Mesendoderm (in vitro differentiated cells): ENCODE measurements around the gene DHRS3.
"Not testable (repeated sequence)": the region's sequence is repeated elsewhere in the genome, so short reads cannot be mapped to it uniquely, and the experiment has no call there.

Source experiments
- DNase-seq: peaks from one replicate; pipeline ENCODE4 v3.0.0; 2013
- H2AK5ac ChIP-seq: 2 replicates; pipeline ENCODE4 v1.6.1; 2013; ENCODE audit warnings: low read length, inconsistent platforms
- H2BK120ac ChIP-seq: 2 replicates; pipeline ENCODE4 v1.6.1; 2013; ENCODE audit warnings: low read depth, mild to moderate bottlenecking, low read length, moderate library complexity, mixed read lengths
- H2BK15ac ChIP-seq: replicated peaks from 2 replicates; pipeline ENCODE4 v1.6.1; 2013; ENCODE audit warnings: low read depth, mild to moderate bottlenecking, moderate library complexity
- H2BK5ac ChIP-seq: 2 replicates; pipeline ENCODE4 v1.6.1; 2013; ENCODE audit warnings: low read length, inconsistent platforms
- H3K18ac ChIP-seq: 2 replicates; pipeline ENCODE4 v1.6.1; 2013; ENCODE audit warnings: mild to moderate bottlenecking, low read length, mixed read lengths
- H3K23ac ChIP-seq: one replicate; pipeline ENCODE4 v1.6.1; 2013; ENCODE audit warnings: low read length
- H3K27ac ChIP-seq: 2 replicates; pipeline ENCODE4 v1.5.1; 2013; ENCODE audit warnings: low read depth, mild to moderate bottlenecking, inconsistent platforms, low read length, moderate library complexity
- H3K27me3 ChIP-seq: 2 replicates; pipeline ENCODE4 v1.6.1; 2013; ENCODE audit warnings: low read length, control low read depth, mild to moderate bottlenecking, inconsistent platforms; ENCODE audit not compliant: insufficient read depth, poor library complexity
- H3K36me3 ChIP-seq: 2 replicates; pipeline ENCODE4 v1.6.1; 2013; ENCODE audit warnings: low read length, inconsistent platforms; ENCODE audit not compliant: control insufficient read depth, insufficient read depth
- H3K4ac ChIP-seq: one replicate; pipeline ENCODE4 v1.6.1; 2013; ENCODE audit warnings: low read depth, mild to moderate bottlenecking, low read length, moderate library complexity
- H3K4me1 ChIP-seq: 2 replicates; pipeline ENCODE4 v1.6.1; 2013; ENCODE audit warnings: low read depth, low read length, inconsistent platforms; ENCODE audit not compliant: control insufficient read depth
- H3K4me2 ChIP-seq: 2 replicates; pipeline ENCODE4 v1.6.1; 2013; ENCODE audit warnings: low read length
- H3K4me3 ChIP-seq: 2 replicates; pipeline ENCODE4 v1.5.1; 2013; ENCODE audit warnings: mild to moderate bottlenecking, low read length
- H3K56ac ChIP-seq: one replicate; pipeline ENCODE4 v1.6.1; 2013; ENCODE audit warnings: low read length
- H3K79me1 ChIP-seq: 2 replicates; pipeline ENCODE4 v1.6.1; 2013; ENCODE audit warnings: low read length, inconsistent platforms
- H3K79me2 ChIP-seq: 2 replicates; pipeline ENCODE4 v1.6.1; 2013; ENCODE audit warnings: mild to moderate bottlenecking, low read length; ENCODE audit not compliant: control insufficient read depth, insufficient read depth
- H3K9ac ChIP-seq: 2 replicates; pipeline ENCODE4 v1.6.1; 2013; ENCODE audit warnings: low read length, inconsistent platforms
- H4K5ac ChIP-seq: one replicate; pipeline ENCODE4 v1.6.1; 2013; ENCODE audit warnings: low read length
- H4K8ac ChIP-seq: one replicate; pipeline ENCODE4 v1.6.1; 2013; ENCODE audit warnings: low read depth, mild to moderate bottlenecking, control low read depth, low read length, moderate library complexity
- WGBS: extraction: QIAGEN DNeasy Blood & Tissue Kit; methylation state at CpG from one replicate; pipeline ENCODE4 v1.1.7; 2013; ENCODE audit warnings: low lambda C conversion rate, missing lambda C conversion rate; ENCODE audit not compliant: insufficient coverage; ENCODE audit errors: extremely low coverage; 5-methylcytosine and 5-hydroxymethylcytosine counted together

The DHRS3 gene

DNA sequence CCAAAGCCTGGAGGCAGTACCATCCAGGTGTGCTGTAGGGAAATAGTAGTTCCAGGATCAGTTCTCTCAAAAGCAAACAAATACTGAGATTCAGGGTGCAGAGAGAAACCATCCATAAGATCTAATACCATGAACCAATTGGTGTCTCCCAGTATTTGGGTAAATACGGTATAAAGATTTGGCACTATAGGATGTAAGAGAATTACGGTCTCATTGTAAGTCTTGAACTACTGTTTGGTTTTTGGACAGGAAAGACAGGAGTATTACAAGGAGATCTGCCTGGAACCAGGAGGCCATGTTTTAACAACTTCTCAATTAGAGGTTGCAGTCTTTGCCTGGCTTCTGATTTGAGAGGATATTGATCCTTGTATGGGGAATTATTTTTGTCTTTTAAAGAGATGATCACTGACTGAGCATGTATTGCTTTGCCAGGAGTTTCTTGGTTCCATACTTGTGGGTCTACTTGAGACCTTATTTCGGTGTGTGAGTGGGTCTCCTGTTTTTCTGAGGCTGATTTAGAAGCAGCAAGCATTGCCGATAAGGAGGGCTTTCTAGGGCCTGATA is 36.1 kb upstream of the DHRS3 start:
- no CpG with 5 or more reads among the region's 4 CpGs for WGBS
- H3K4me2 ChIP-seq: no peak overlapping the region
- H3K4me1 ChIP-seq: no peaks in the 10 kb centered on the region
- no peak overlapping the region for H3K9ac ChIP-seq
- no peak overlapping the region for H3K23ac ChIP-seq
- H2BK5ac ChIP-seq: no peak overlapping the region
- no peak overlapping the region for H3K18ac ChIP-seq
- no peak overlapping the region for H3K4ac ChIP-seq
- no peak overlapping the region for H4K8ac ChIP-seq
- H2BK15ac ChIP-seq: no peak overlapping the region
- no peak overlapping the region for H2BK120ac ChIP-seq
- H3K27me3 ChIP-seq: no peaks in the 10 kb centered on the region
- no peak overlapping the region for H3K27ac ChIP-seq
- no peak for DNase-seq
- H3K36me3 ChIP-seq: no peaks in the 10 kb centered on the region
- no peaks in the 10 kb centered on the region for H3K79me2 ChIP-seq
- no peak overlapping the region for H2AK5ac ChIP-seq
- H4K5ac ChIP-seq: no peak overlapping the region
- no peak overlapping the region for H3K56ac ChIP-seq
- H3K79me1 ChIP-seq: no peaks in the 10 kb centered on the region
- no peak overlapping the region for H3K4me3 ChIP-seq

DNA sequence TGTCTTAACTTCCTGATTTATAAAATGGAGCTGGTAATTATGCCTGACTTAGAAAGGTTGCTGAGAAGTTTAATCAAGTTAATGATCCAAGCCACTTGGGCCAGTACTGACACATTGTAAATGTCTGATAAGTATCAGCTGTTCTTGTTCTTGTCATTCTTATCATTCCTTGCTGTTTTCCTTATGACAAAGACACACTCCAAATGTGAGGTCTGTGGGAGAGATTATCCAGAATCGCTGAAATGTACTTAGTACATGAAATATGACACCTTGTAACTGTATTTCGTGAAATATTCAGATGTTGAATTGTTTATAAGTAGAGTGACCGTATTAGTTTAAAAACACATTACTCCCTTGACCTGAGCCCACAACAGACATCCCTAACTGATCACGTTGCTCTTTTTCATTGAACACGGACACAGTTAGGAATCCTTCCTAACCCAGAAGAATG is 32.0 kb upstream of the DHRS3 start:
- H3K4ac ChIP-seq: no peak overlapping the region
- H3K27me3 ChIP-seq: no peaks in the 10 kb centered on the region
- H2BK5ac ChIP-seq: no peak overlapping the region
- no peak overlapping the region for H3K4me3 ChIP-seq
- no peak overlapping the region for H3K56ac ChIP-seq
- no peak overlapping the region for H3K4me2 ChIP-seq
- no peak overlapping the region for H3K9ac ChIP-seq
- no peak overlapping the region for H2AK5ac ChIP-seq
- no peak overlapping the region for H2BK120ac ChIP-seq
- H4K5ac ChIP-seq: no peak overlapping the region
- DNase-seq: no peak
- H3K23ac ChIP-seq: no peak overlapping the region
- no peaks in the 10 kb centered on the region for H3K79me2 ChIP-seq
- H3K18ac ChIP-seq: no peak overlapping the region
- H3K27ac ChIP-seq: no peak overlapping the region
- no peak overlapping the region for H2BK15ac ChIP-seq
- WGBS: no CpG with 5 or more reads among the region's 5 CpGs
- H3K36me3 ChIP-seq: no peaks in the 10 kb centered on the region
- no peak overlapping the region for H4K8ac ChIP-seq
- H3K4me1 ChIP-seq: no peaks in the 10 kb centered on the region
- H3K79me1 ChIP-seq: no peaks in the 10 kb centered on the region

DNA sequence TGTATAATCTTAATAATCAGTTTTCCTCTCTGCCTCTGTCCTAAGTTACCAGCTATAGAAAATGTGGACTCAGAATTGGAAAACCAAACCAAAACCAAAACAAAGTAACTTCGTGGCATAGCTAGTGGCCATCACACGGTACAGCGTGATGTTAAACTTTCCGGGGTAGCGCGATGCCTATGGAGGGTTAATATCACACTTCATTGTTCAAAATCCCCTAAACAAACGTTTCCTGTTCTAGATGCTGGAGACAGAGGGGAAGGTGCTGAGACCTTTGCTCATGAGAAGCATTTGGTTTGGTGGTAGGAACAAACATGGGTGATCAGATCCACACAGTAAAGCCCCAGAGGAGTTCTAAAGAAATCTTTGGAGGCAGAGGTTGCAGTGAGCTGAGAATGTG is 30.7 kb upstream of the DHRS3 start:
- H3K23ac ChIP-seq: no peak overlapping the region
- no peak overlapping the region for H3K9ac ChIP-seq
- no peak overlapping the region for H3K4ac ChIP-seq
- no peak overlapping the region for H4K5ac ChIP-seq
- H2BK5ac ChIP-seq: no peak overlapping the region
- no peaks in the 10 kb centered on the region for H3K36me3 ChIP-seq
- no peak for DNase-seq
- no peaks in the 10 kb centered on the region for H3K79me1 ChIP-seq
- H3K4me1 ChIP-seq: no peaks in the 10 kb centered on the region
- no peak overlapping the region for H2BK120ac ChIP-seq
- no peak overlapping the region for H3K27ac ChIP-seq
- H3K4me3 ChIP-seq: no peak overlapping the region
- H3K27me3 ChIP-seq: no peaks in the 10 kb centered on the region
- H2AK5ac ChIP-seq: no peak overlapping the region
- H3K18ac ChIP-seq: no peak overlapping the region
- no peak overlapping the region for H2BK15ac ChIP-seq
- no peak overlapping the region for H4K8ac ChIP-seq
- H3K4me2 ChIP-seq: no peak overlapping the region
- no peaks in the 10 kb centered on the region for H3K79me2 ChIP-seq
- WGBS: no CpG with 5 or more reads among the region's 7 CpGs
- H3K56ac ChIP-seq: no peak overlapping the region

DNA sequence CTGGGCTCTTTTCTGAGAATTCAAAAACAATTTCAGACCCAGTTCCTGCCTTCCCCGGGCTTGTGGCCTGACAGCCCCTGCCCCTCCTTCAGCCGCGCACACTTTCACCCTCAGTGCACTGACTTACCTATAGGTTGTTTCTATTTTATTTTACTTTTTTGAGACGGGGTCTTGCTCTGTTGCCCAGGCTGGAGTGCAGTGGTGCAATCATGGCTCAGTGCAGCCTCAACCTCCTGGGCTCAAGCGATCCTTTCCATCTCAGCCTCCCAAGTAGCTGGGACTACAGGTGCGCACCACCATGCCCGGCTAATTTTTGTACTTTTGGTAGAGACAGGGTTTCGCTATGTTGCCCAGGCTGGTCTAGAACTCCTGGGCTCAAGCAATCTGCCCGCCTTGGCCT is 27.4 kb upstream of the DHRS3 start:
- H3K4me1 ChIP-seq, H3K4me3 ChIP-seq, H3K4ac ChIP-seq, H3K27me3 ChIP-seq, H3K79me2 ChIP-seq, H3K4me2 ChIP-seq, H4K5ac ChIP-seq, H2BK5ac ChIP-seq, H3K36me3 ChIP-seq, H3K79me1 ChIP-seq, H2BK15ac ChIP-seq, H3K56ac ChIP-seq, H2BK120ac ChIP-seq, H3K23ac ChIP-seq, DNase-seq, H3K9ac ChIP-seq, H4K8ac ChIP-seq, H3K27ac ChIP-seq, H3K18ac ChIP-seq, H2AK5ac ChIP-seq: not testable (repeated sequence)
- WGBS: no CpG with 5 or more reads among the region's 9 CpGs

DNA sequence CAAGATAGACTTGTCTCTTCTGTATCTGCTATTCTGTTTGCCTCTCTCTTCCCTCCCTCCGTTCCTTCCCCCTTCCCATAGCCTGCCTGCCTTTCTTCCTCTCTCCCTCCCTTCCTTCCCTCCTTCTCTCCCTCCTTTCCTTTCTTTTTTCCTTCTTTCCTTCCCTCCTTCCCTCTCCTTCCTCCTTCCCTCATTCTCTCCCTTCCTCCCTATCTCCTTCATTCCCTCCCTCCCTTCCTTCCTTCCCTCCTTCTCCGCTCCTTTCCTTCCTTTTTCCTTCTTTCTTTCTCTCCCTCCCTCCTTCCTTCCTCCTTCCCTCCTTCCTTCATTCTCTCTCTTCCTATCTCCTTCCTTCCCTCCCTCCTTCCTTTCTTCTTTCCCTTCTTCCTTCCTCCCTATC is 26.8 kb upstream of the DHRS3 start:
- H2AK5ac ChIP-seq: no peak overlapping the region
- no peak overlapping the region for H3K23ac ChIP-seq
- no peaks in the 10 kb centered on the region for H3K79me2 ChIP-seq
- H3K27ac ChIP-seq: no peak overlapping the region
- no peaks in the 10 kb centered on the region for H3K36me3 ChIP-seq
- H2BK5ac ChIP-seq: no peak overlapping the region
- H2BK120ac ChIP-seq: no peak overlapping the region
- H3K56ac ChIP-seq: no peak overlapping the region
- no peak overlapping the region for H3K18ac ChIP-seq
- H3K4me1 ChIP-seq: no peaks in the 10 kb centered on the region
- no peak overlapping the region for H3K4me3 ChIP-seq
- H3K4me2 ChIP-seq: no peak overlapping the region
- H4K8ac ChIP-seq: no peak overlapping the region
- H3K27me3 ChIP-seq: no peaks in the 10 kb centered on the region
- no peak for DNase-seq
- no peaks in the 10 kb centered on the region for H3K79me1 ChIP-seq
- H3K4ac ChIP-seq: no peak overlapping the region
- no peak overlapping the region for H3K9ac ChIP-seq
- 100% methylated on average over 1 of the region's 2 CpGs for WGBS
- H2BK15ac ChIP-seq: no peak overlapping the region
- H4K5ac ChIP-seq: no peak overlapping the region

DNA sequence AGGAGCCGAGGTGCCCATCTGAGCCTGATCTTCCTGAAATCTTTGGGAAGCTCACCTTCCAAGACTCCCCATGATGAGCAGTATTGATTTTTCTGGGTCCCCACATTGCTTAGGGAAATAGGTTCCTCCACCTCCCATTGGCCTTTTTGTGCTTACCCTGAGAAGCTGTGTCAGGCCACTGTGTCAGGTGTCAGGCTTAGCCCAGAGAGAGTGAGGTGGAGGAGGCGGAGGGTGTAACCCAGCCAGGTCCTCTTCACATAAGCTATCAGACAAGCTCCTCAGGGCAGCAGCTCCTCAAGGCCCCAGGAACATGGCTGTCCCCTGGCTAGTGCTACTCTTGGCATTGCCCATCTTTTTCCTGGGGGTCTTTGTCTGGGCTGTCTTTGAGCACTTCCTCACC is 26.2 kb upstream of the DHRS3 start:
- Histone ChIP-seq H3K4me1 (no peaks in the 10 kb centered on the region), H3K9ac (no peak overlapping the region), H3K18ac (no peak overlapping the region), H3K79me1 (no peaks in the 10 kb centered on the region), H2AK5ac (no peak overlapping the region), H3K4me2 (no peak overlapping the region), H4K8ac (no peak overlapping the region), H3K56ac (no peak overlapping the region), H3K27me3 (no peaks in the 10 kb centered on the region), H3K27ac (no peak overlapping the region), H3K4me3 (no peak overlapping the region), H2BK120ac (no peak overlapping the region), H2BK15ac (no peak overlapping the region), H3K36me3 (no peaks in the 10 kb centered on the region), H4K5ac (no peak overlapping the region), H2BK5ac (no peak overlapping the region), H3K4ac (no peak overlapping the region), H3K23ac (no peak overlapping the region), H3K79me2 (no peaks in the 10 kb centered on the region)
- no CpG with 5 or more reads among the region's 2 CpGs for WGBS
- no peak for DNase-seq
